Left colon (tissue), 2 donors: ENCODE data around the gene INPP5E. TPM values are rescaled to one million over a fixed set of nuclear protein-coding genes. Genes with fewer than 3 reads are reported as not detected.

Experiments used
- ATAC-seq: fragments of 200-7000 bp; cut with Tn5 transposase; one replicate; pipeline ENCODE4 v1.9.1; 2020; ENCODE audit warnings: mild to moderate bottlenecking, moderate library complexity
- DNase-seq, 2 donors: peaks; one replicate each; pipeline ENCODE4 v3.0.0-alpha.2; 2020
- intact Hi-C, 2 donors: fragments of 100-400 bp; cut with DNase I in 1 of 2; cut with micrococcal nuclease in 1 of 2; formaldehyde crosslinking; loops; one replicate each; pipeline versions ENCODE4 v1.11.2 to v1.14.0; 2022; cut with DNase I, micrococcal nuclease
- total RNA-seq, 2 donors: library from RNA; stranded (reverse); fragmentation: NEBNext Ultra II Directional; extraction: Animal tissue kit (Norgen Biotek cat#: 25700); gene quantifications; one replicate each; pipeline ENCODE4 v1.2.1, GENCODE V29; 2021
- donor health status: DM: no; HTN: no; CAD: no.
- donor health status: DM: yes; HTN: yes; CAD: no.

The INPP5E gene
- total RNA-seq, 2 donors from 2014 or later = 10.5 to 11.0 TPM

DNA sequence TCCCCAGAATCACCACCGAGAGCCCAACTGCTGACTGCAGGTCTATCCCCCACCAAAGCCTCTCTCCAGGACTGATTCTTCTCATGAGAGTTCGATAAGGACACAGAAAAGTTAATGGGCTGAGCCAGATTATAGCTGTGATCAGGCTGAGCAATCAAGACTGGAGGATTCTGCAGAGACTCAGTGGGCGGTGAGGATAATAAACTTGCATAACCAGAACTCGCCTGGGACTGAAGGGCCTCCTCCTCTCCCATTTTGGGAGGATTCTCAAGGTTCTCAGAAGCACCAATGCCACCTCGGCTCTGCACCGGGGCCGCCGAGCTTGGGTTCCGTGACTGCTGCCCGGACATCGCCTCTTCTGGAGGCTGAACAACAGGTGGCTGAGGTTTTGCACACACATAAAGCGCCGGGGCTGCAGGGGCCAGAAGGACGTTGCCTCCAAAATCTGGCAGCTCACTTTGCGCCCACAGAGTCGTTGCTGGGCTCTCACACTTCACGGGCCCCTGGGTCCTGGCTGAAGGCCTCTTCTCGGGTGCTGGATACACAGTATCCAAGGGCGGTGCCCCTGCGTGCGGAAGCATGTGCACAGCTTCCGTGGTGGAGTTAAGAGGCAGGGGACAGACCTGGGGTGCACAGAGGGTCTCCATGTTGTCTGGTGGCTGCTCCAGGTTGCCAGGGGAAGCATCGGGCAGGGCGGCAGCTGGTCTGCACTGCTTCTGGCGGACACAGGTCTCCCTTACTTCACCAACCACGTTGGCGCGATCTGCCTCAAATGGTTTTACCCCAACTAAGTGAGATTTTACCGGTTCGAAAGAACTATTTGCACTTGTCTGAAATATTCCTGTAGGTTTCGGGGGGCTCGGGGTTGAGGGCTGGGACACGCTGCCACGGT, 35.6 kb upstream of the INPP5E start:
- DNase-seq = no peak
- intact Hi-C loops = no loop called here
- ATAC-seq = peak; percentile 4

DNA sequence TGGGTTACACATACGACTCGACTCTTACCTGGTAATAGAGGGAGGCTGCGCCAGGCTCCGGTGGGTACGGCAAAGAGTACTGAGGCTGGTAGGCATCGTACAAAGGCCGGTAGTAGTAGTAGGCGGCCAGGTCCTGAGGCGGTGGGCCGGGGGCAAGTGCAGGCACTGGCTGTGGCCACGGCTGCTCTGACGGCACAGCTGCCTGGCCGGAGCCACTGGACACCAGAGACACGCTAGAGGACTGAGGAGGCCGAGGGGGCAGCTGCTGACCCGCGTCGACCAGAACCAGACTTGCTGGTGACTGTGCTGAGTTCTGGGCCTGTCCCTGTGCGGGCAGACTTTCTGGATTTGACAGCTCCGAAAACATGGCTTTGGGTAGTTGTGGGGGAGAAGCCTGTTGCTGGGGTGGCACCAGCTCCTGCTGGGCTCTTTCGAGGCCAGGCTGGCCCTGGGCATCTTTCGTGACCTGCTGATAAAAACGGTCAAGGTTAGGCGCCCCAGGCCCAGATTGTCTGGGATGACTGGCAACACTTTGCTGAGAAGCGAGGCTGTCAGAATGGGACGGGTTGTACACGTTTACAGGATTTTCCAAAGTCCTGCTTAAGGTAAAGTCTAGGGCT, 34.5 kb upstream of the INPP5E start:
- intact Hi-C loops = no loop called here
- ATAC-seq (no peak), DNase-seq (no peak)

DNA sequence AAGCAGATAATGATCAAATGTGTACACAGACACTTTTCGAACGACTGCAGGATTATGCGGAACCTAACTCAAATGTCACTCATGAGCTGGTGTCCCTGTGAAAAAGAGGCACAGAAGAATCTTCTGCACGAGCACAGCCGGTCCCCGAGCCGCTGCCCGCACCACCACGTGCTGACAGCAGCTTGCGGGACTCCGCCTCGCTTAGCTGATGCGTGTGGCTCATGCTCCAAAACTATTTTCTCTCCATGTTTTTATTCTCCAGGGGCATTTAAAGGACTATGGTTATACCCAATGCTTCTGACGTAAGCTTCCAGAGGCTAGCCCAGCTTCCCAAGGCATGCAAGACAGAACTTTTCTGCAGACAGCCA, 33.7 kb upstream of the INPP5E start:
- no peak for ATAC-seq
- intact Hi-C loops = no loop called here
- DNase-seq = no peak

DNA sequence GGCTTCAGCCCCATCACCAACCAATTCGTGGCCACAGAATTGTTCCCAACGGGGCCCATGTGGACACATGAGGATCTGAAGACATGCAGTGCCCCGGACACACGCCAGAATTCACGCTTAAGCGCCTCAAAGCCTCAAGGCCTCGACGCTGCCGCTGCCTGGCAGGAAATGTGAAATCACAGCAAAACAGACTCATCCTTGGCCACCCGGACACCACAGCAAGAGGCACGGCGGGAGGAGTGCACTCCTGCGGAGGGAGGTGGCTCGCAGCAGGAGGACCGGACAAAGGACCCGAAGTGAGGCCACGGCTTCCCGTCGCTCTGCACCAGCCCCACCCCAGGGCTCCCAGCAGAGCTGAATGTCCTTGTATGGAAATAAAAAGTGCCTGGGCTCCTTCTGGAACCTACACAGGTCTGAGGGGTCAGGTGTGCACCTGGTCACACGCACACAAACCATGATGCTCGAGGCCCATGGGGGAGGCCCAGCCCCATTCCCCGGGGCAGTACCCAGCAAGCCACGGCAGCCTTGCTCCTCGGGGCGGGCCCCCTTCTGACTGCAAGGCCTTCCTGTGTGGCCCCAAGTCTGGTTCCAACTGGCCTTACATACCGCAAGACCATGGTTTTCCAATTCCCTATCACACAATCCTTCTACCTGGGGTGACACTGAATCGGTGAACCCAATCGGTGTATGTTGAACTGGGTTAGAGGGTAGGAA, 33.2 kb upstream of the INPP5E start:
- ATAC-seq (no peak), DNase-seq (no peak)
- intact Hi-C loops = no loop called here

DNA sequence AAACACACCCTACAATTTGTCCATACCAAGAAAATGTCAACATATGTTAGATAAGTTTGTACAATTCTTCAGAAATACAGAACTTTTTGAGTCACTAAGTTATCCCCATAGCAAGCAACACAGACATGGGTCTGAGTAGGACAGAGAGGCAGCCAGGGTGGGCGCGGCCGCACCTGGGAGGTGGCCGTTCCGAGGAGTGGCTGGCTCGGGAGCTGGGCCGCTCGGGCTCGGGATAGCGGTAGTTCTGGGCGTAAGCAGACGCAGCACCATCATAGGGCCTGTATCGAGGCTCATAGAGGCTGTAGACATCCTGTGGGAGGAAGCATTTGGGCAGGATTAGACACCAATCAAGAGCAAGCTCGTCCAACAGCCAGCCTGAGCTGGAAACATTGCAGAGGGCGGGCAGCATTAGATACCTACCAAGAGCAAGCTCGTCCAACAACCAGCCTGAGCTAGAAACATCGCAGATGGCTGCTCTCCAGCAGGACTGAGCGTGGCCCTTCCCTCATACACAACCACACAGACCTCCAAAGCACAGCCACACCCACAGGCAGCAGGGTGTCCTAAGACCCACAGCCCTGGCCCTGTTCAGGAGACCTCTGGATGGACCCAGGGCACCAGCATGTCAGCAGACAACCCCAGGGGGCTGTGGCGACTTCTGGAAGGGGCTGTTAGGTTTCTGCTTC, 32.3 kb upstream of the INPP5E start:
- DNase-seq (no peak), ATAC-seq (no peak)
- intact Hi-C loops = no loop called here

DNA sequence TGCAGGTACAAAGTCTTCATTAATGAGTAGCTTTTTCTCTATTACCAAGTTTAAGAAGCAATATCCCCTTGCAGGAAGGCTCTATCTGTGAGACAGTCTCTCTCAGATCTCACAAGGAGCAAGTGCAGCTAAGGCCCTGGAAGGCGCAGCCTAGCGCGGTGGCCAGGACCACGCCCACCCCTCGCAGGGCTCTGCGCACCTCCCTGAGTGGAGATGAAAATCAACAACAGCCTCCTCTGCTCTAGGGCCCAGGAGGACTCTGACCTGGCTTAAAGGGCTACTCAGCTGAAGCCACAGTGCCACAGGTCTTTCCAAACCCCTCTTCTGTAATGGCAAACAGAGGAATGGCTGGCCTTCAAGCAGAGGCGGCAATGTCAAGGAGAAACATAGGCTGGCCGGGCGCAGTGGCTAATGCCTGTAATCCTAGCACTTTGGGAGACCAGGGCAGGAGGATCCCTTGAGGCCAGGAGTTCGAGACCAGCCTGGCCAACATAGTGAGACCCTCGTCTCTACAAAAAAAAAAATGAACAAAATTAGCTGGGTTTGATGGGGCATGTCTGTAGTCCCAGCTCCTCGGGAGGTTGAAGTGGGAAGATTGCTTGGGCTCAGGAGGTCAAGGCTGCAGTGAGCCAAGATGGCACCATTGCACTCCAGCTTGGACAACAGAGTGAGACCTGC, 31.3 kb upstream of the INPP5E start:
- intact Hi-C loops = no loop called here
- ATAC-seq (no peak), DNase-seq (no peak)

DNA sequence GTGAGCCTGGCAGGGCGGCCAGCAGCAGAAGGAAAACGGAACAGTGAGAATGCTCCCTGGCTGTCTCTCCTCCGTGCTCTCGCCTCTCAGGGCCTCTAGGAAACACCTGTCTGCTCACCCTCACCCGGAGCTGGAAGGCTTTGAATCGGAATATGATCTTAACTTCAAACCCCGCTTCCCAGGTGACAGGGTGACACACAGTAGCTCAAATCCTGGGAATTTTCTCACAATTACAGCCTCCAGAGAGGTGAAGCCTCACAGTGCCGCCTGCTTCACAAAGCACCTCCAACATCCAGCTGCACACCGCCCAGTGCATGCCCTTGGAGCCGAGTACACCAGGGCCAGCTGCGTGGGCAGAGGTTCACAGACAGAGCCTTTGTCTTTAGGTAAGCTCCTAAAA, 30.7 kb upstream of the INPP5E start:
- intact Hi-C loops = no loop called here
- ATAC-seq (no peak), DNase-seq (no peak)

DNA sequence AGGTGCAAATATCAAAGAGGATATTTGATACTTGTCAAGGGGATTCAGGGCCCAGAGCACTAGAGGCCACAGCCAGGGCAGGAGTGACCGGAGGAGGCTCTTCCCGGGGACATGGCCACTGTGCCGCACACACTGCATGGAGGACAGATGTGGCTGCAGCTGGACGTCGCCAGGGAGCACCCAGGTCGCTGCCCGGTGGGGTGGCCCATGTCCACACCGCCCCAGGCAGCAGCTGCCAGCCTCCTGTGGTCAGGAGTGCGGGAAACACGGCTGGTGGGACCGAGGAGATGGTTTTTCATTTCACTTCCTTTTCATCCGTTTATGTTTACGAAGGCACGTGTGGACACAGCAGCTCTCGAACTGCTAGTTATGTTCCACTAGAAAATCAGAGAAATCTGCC, 28.1 kb upstream of the INPP5E start:
- no peak for ATAC-seq
- intact Hi-C loops = no loop called here
- no peak for DNase-seq

DNA sequence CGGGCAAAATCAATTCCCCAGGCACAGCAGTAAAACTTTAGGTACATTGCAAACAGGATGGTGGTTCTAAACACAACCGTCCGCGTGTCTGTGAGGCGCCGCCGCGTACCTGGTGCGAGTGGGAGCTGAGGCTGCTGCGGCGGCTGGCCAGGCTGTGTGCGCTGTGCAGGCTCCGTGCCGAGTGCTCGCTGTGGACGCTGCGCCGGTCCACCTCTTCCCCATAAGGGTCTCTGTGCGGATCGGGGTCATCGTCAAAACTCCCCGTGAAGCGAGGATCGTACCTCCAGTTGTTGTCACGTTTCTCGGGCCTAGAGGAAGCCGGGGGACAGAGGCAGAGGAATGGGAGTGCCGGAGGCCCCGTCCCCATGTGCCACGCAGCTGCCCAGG, 26.5 kb upstream of the INPP5E start:
- intact Hi-C loops = no loop called here
- ATAC-seq (no peak), DNase-seq (no peak)

DNA sequence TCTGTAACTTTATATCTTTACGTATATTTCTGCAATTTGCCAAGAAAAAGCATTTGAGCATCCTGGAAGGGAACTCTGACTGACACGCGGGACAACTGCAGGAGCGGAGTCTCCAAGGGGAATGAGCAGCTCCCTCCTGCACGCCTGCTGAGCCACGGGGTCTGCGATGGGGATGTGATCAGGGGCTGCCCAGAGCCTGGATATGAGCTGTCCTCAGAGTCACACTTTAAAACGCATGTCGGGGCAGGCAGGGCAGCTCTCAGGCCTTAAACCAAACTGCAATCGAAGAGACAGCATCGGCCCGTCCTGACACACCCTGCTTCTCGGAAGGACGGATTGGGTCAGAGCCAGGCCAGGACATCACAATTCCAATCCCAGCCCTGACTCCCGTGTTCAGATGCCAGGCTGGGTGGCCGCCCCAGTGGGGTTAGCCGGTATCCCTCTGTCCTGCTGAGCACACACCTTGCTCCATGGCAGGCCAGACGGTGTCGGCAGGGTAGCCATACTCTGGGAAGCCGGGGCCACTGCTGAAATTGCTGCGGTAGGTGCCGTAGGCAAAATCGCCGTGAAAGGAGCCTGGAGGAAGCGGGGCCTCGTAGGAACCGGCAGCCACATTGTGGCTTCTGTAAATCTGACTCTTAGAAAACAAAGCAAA, 26.0 kb upstream of the INPP5E start:
- no peak for ATAC-seq
- DNase-seq = no peak
- intact Hi-C loops = no loop called here

DNA sequence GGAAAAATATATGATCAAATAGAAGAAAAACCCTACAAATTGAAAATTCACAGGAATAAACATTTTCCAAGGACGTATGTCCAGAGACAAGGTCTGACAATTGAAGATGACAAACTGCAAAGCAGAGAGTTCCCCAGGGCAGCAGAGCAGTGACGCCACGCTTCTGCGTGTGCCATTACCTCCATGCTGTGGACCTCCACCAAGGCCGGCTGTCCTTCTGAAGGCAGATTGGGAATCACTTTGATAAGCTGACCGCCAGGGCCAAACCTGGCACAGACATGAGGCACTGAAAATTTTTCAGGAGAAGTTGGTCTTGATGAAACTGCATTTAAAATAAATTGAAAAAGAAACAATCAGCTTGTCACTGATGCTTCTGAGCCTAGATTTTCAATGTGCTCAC, 24.6 kb upstream of the INPP5E start:
- no peak for DNase-seq
- ATAC-seq = no peak
- intact Hi-C loops = no loop called here

DNA sequence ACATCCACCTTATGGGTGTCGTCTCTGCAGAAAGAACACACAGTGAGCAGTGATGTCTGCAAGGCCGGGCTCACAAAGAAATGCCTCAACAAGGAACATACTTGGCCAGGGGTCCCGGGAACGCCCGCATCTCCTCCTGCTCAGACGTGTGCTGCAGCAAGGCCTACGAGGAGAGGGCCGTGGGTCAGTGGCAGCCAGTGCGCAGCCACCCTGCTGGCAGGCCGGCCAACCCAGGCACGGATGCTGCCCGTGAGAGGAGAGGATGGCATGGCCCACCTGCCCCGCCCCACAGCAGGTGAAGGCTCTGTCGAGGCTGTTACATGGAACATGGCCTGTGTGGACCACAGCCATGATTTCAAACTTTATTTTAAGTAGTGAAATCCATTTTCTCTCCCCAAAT, 23.9 kb upstream of the INPP5E start:
- DNase-seq = no peak
- no peak for ATAC-seq
- intact Hi-C loops = no loop called here

DNA sequence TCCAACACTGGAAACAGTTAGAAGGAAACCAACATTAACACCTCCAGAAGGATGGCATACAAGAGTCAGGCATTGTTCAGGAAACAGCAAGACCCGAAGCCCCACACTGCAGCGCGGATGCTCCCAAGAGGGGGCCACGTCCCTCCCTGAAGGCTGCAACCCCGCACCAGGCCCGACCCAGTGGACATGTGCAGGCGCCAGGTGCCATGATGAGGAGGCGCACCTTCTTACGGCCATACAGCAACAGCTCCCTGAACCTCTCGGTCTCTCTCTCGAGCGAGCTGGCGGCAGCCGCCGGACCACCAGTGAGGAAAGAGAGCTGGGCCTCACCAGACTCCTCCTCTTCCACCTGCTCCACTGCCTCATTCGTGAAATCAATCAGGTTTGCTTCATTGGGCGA, 23.0 kb upstream of the INPP5E start:
- ATAC-seq (no peak), DNase-seq (no peak)
- intact Hi-C loops = no loop called here

DNA sequence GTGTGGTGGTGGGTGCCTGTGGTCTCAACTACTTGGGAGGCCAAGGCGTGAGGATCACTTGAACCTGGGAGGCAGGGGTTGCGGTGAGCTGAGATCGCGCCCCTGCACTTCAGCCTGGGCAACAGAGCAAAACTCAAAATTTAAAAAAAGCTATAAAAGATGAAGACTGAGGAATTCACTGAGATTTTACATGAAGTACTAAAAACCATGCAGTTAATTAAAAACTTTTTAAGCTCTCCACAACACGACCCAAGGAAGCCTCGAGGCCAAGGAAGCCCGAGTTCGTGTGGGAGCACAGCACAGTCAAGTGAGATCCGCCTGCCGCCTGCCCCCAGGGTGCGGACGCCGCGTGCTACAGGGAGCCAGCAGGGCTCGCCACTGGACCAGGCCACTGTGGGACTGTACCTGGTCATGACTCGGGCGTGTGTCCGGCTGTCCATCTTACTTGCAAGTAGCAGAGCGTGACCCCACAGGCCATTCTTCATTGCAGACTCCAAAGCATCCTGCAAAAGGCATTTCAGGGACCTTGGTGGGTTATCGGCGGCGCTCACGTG, 21.2 kb upstream of the INPP5E start:
- ATAC-seq (no peak), DNase-seq (no peak)
- intact Hi-C loops = no loop called here

DNA sequence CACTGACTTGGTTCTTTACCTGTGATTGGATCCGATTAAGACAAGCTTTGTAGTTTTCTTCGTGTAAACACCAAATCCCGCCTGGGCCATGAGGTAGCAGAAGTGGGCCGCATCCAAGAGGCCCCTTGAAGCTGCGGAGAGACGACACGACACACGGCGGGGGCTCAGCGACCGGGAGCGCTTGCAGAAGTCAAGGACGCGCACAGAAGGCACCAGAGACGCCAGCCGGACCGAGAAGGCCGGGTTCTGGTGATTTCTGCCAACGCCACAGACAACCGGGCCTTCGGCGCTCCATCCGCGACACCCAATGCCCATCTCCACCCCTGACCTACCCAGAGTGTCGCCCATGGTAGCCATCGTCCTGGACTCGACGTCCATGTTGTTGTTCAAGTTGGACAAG, 19.8 kb upstream of the INPP5E start:
- intact Hi-C loops = no loop called here
- ATAC-seq (no peak), DNase-seq (no peak)

DNA sequence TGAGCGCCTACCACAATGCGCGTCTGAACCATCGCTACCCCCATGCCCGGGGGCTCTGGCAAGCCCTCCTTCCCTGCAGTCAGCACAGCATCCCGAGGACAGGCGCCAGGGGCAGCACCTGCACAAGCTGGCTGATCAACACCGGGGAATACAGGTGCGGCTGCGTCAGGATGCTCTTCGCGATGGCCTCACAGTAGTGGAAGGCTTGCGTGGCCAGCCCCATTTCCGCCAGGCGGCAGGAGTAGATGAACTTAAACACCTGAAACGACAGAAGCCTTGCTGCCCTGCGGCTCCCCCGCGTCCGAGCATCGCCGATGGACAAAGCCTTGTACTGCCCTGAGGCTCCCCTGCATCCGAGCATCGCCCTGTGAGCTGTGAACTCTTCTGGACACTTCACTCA, 17.7 kb upstream of the INPP5E start:
- no peak for DNase-seq
- intact Hi-C loops = no loop called here
- no peak for ATAC-seq

DNA sequence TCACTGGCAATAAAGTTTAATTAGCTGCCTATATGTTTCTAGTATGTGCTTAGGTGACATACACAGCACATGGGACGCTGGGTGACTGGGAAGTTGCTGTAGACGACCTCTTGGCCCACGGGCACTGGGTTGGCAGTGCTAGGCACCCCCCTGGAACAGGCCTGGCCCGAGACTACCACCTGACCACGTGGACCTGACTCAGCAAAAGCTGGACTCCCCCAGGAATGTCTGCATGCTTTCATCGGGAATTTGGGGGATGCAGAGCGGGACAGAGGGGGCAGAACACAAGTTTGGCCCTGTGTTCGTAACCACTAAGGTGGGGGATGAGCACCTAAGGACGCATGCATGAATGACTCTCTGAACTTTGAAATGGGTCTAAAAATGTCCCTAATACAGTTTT, 16.6 kb upstream of the INPP5E start:
- intact Hi-C loops = no loop called here
- no peak for DNase-seq
- no peak for ATAC-seq
